DOHH2 (cell line): ENCODE results near the gene MBD4.

ENCODE experiments used
- H3F3A ChIP-seq: fragments of 200-600 bp; sonication (generic), shearing (Covaris generic); 2 replicates; pipeline ENCODE4 v1.6.0; 2016; ENCODE audit warnings: antibody characterized with exemption, mild to moderate bottlenecking; ENCODE audit not compliant: control insufficient read depth, insufficient read depth
- H3K27ac ChIP-seq: fragments of 200-600 bp; sonication (generic); 2 replicates; pipeline ENCODE4 v1.5.1; 2014; ENCODE audit warnings: low read depth, mild to moderate bottlenecking, low read length, moderate library complexity
- H3K27me3 ChIP-seq: fragments of 200-600 bp; sonication (generic); 2 replicates; pipeline ENCODE4 v1.6.1; 2014; ENCODE audit warnings: mild to moderate bottlenecking, low read length, mixed read lengths; ENCODE audit not compliant: control insufficient read depth
- H3K36me3 ChIP-seq: fragments of 200-600 bp; sonication (generic); 2 replicates; pipeline ENCODE4 v1.6.1; 2014; ENCODE audit warnings: mild to moderate bottlenecking, low read length, moderate library complexity, mixed read lengths; ENCODE audit not compliant: control insufficient read depth
- H3K4me1 ChIP-seq: fragments of 200-600 bp; sonication (generic); 2 replicates; pipeline ENCODE4 v1.6.1; 2014; ENCODE audit warnings: mild to moderate bottlenecking, low read length, mixed read lengths; ENCODE audit not compliant: control insufficient read depth
- H3K4me2 ChIP-seq: fragments of 200-600 bp; sonication (generic); 2 replicates; pipeline ENCODE4 v1.6.0; 2014; ENCODE audit warnings: mild to moderate bottlenecking, low read length, moderate library complexity
- H3K4me3 ChIP-seq: fragments of 200-600 bp; sonication (generic); 2 replicates; pipeline ENCODE4 v1.5.1; 2014; ENCODE audit warnings: mild to moderate bottlenecking, low read length, mixed read lengths
- H3K79me2 ChIP-seq: fragments of 200-600 bp; sonication (generic); 2 replicates; pipeline ENCODE4 v1.6.1; 2014; ENCODE audit warnings: mild to moderate bottlenecking, low read length, mixed read lengths; ENCODE audit not compliant: control insufficient read depth
- H3K9me2 ChIP-seq: fragments of 200-600 bp; sonication (generic); replicated peaks from 2 replicates; pipeline ENCODE4 v1.6.1; 2014; ENCODE audit warnings: mild to moderate bottlenecking, low read length, mixed read lengths; ENCODE audit not compliant: control insufficient read depth
- H3K9me3 ChIP-seq: fragments of 200-600 bp; sonication (generic); 2 replicates; pipeline ENCODE4 v1.6.1; 2014; ENCODE audit warnings: antibody characterized with exemption, low read length, mixed read lengths; ENCODE audit not compliant: control insufficient read depth, insufficient read depth
- H4K20me1 ChIP-seq: fragments of 200-600 bp; sonication (generic); 2 replicates; pipeline ENCODE4 v1.6.0; 2014; ENCODE audit warnings: low read depth, mild to moderate bottlenecking, antibody characterized with exemption, low read length, moderate library complexity; ENCODE audit not compliant: control insufficient read depth, insufficient read depth
- CTCF ChIP-seq: fragments of 200-600 bp; sonication (generic); IDR thresholded peaks from one replicate; pipeline ENCODE4 v1.5.1; 2014; ENCODE audit warnings: antibody characterized with exemption, mild to moderate bottlenecking, low read depth, low read length; ENCODE audit not compliant: poor library complexity, severe bottlenecking
- EZH2phosphoT487 ChIP-seq: fragments of 200-600 bp; sonication (generic); IDR thresholded peaks from 2 replicates; pipeline ENCODE4 v1.6.1; 2017; ENCODE audit warnings: borderline replicate concordance, mild to moderate bottlenecking, antibody characterized with exemption, low read length, moderate library complexity, mixed read lengths

Gene MBD4

GRCh38 chr3:129404610-129405009 is 35.1 kb downstream of the MBD4 start:
- H3K9me3 ChIP-seq: no peaks in the 10 kb centered on the region
- H3K4me1 ChIP-seq: peaks cover 51% of the 10 kb centered on the region
- no peak overlapping the region for H3K4me3 ChIP-seq
- TF ChIP-seq EZH2phosphoT487 (no peak), CTCF (no peak)
- peaks cover 2% of the 10 kb centered on the region; the same call in 1 of the 2 replicates for H3F3A ChIP-seq
- no peaks in the 10 kb centered on the region for H4K20me1 ChIP-seq
- H3K9me2 ChIP-seq: no peaks in the 10 kb centered on the region
- H3K36me3 ChIP-seq: no peaks in the 10 kb centered on the region
- H3K79me2 ChIP-seq: no peaks in the 10 kb centered on the region
- peak overlapping the region; percentile 18; the same call in 1 of the 2 replicates for H3K4me2 ChIP-seq
- no peaks in the 10 kb centered on the region for H3K27me3 ChIP-seq
- no peak overlapping the region for H3K27ac ChIP-seq

GRCh38 chr3:129404130-129404529 is 35.6 kb downstream of the MBD4 start:
- Histone ChIP-seq H3K9me2 (no peaks in the 10 kb centered on the region), H3K4me3 (no peak overlapping the region), H3K79me2 (peaks cover 2% of the 10 kb centered on the region), H3K36me3 (peaks cover under 1% of the 10 kb centered on the region), H4K20me1 (no peaks in the 10 kb centered on the region), H3K4me2 (no peak overlapping the region), H3K27ac (no peak overlapping the region), H3K27me3 (no peaks in the 10 kb centered on the region), H3K4me1 (peaks cover 46% of the 10 kb centered on the region), H3K9me3 (no peaks in the 10 kb centered on the region), H3F3A (peaks cover 2% of the 10 kb centered on the region; the same call in 1 of the 2 replicates)
- no peak for TF ChIP-seq EZH2phosphoT487
- no peak for TF ChIP-seq CTCF

GRCh38 chr3:129403450-129403849 is 36.3 kb downstream of the MBD4 start:
- Histone ChIP-seq H3K27me3 (no peaks in the 10 kb centered on the region), H3K36me3 (peaks cover 7% of the 10 kb centered on the region), H4K20me1 (no peaks in the 10 kb centered on the region), H3K27ac (no peak overlapping the region), H3K9me2 (no peaks in the 10 kb centered on the region), H3K4me2 (no peak overlapping the region), H3K4me1 (peaks cover 40% of the 10 kb centered on the region), H3K4me3 (no peak overlapping the region), H3K79me2 (peaks cover 8% of the 10 kb centered on the region), H3K9me3 (no peaks in the 10 kb centered on the region), H3F3A (peaks cover 2% of the 10 kb centered on the region; the same call in 1 of the 2 replicates)
- TF ChIP-seq EZH2phosphoT487 (no peak), CTCF (no peak)
